Measurements from ENCODE around the gene THYN1. TPM values are rescaled to one million over a fixed set of nuclear protein-coding genes. Genes with fewer than 3 reads are reported as not detected.
A peak's percentile ranks its signal among the peaks of the same experiment; 100 is the strongest.

THYN1 gene
- total RNA-seq, 1 experiment from 2014 or later, result 97.0 TPM

- H3K4me2 ChIP-seq (ENCODE audit: insufficient read depth, insufficient read length, low read length), result no peak overlapping the region
- no peak overlapping the region for H3K14ac ChIP-seq (ENCODE audit: insufficient read depth, low read length)
- H4K8ac ChIP-seq (replicated peaks; ENCODE audit: insufficient read length, low read depth, low read length), result no peak overlapping the region
- H3K9ac ChIP-seq (ENCODE audit: extremely low read depth, insufficient read length, low read length), result no peak overlapping the region
- H3K4me1 ChIP-seq (ENCODE audit: insufficient read depth, low read length), result no peaks in the 10 kb centered on the region
- no peak overlapping the region for H2BK5ac ChIP-seq (ENCODE audit: insufficient read length, low read length)
- no peak overlapping the region for H3T11ph ChIP-seq (ENCODE audit: low read length)
- TF ChIP-seq, protein P1, sequence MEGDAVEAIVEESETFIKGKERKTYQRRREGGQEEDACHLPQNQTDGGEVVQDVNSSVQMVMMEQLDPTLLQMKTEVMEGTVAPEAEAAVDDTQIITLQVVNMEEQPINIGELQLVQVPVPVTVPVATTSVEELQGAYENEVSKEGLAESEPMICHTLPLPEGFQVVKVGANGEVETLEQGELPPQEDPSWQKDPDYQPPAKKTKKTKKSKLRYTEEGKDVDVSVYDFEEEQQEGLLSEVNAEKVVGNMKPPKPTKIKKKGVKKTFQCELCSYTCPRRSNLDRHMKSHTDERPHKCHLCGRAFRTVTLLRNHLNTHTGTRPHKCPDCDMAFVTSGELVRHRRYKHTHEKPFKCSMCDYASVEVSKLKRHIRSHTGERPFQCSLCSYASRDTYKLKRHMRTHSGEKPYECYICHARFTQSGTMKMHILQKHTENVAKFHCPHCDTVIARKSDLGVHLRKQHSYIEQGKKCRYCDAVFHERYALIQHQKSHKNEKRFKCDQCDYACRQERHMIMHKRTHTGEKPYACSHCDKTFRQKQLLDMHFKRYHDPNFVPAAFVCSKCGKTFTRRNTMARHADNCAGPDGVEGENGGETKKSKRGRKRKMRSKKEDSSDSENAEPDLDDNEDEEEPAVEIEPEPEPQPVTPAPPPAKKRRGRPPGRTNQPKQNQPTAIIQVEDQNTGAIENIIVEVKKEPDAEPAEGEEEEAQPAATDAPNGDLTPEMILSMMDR (conservative IDR thresholded peaks at IDR 0.05), result no peak
- WGBS (ENCODE audit: extremely low coverage, insufficient read length, low lambda C conversion rate), result no CpG with 5 or more reads among the region's 11 CpGs
- no peaks in the 10 kb centered on the region for H3K9me3 ChIP-seq (ENCODE audit: control insufficient read depth, low read depth, low read length)
- H2BK20ac ChIP-seq (ENCODE audit: low read depth, low read length, poor library complexity, severe bottlenecking), result no peak overlapping the region
- no peak overlapping the region for H4K91ac ChIP-seq (ENCODE audit: insufficient read length, low read depth, low read length)
- no peak overlapping the region for H3K23ac ChIP-seq (ENCODE audit: insufficient read length, low read depth, low read length)
- Mint-ChIP-seq H3K4me3 (no peak overlapping the region), H3K9me3 (no peaks in the 10 kb centered on the region), H3K36me3 (ENCODE audit: insufficient read depth in 1 of 3, low read depth in 3 of 3) (peaks cover 5 to 22% (median 6%) of the 10 kb centered on the region in 3 experiments; a peak in 5 of 7 replicates), H3K27me3 (ENCODE audit: low read depth) (no peaks in the 10 kb centered on the region), H3K27ac (peak overlapping the region in 1 of 3 experiments; percentile 28; a peak in 1 of 7 replicates), H3K4me1 (peaks cover 2 to 8% of the 10 kb centered on the region in 2 experiments; a peak in 3 of 4 replicates)
- no peaks in the 10 kb centered on the region for H4K20me1 ChIP-seq (ENCODE audit: control insufficient read depth, insufficient read depth, insufficient read length)
- no peak overlapping the region for H2AFZ ChIP-seq (ENCODE audit: low read length)
- H2BK15ac ChIP-seq (ENCODE audit: low read depth, low read length), result no peak overlapping the region
- H3K18ac ChIP-seq (ENCODE audit: insufficient read length, low read depth, low read length), result no peak overlapping the region
- H3K79me2 ChIP-seq (ENCODE audit: insufficient read depth, low read length), result no peaks in the 10 kb centered on the region
- H3K4ac ChIP-seq (ENCODE audit: low read depth, low read length), result no peak overlapping the region
- H2AK5ac ChIP-seq (ENCODE audit: insufficient read length, low read length), result no peak overlapping the region
- no peaks in the 10 kb centered on the region for H3K23me2 ChIP-seq (ENCODE audit: insufficient read length, low read depth, low read length, poor library complexity, severe bottlenecking)
- no peak overlapping the region for H4K5ac ChIP-seq (ENCODE audit: insufficient read length, low read depth, low read length)
- H3K27ac ChIP-seq (ENCODE audit: insufficient read length, low read depth, low read length), result no peak overlapping the region
- no peak for DNase-seq
- H2BK12ac ChIP-seq (ENCODE audit: insufficient read length, low read depth, low read length), result no peak overlapping the region
- H3K79me1 ChIP-seq (ENCODE audit: insufficient read depth, low read depth, low read length, poor library complexity, severe bottlenecking), result no peaks in the 10 kb centered on the region
- H2BK120ac ChIP-seq (ENCODE audit: low read depth, low read length, poor library complexity, severe bottlenecking), result no peak overlapping the region
- H3K56ac ChIP-seq (ENCODE audit: insufficient read length, low read depth, low read length), result no peak overlapping the region
- H3K27me3 ChIP-seq (ENCODE audit: insufficient read depth, low read length), result no peaks in the 10 kb centered on the region
Observed at GRCh38 chr11:134237557-134237922, 15.6 kb downstream of the THYN1 start.

Data from H9 (cell line).